SK-N-SH (cell line): ENCODE data around the gene FANCE. TPM values are rescaled to one million over a fixed set of nuclear protein-coding genes. Genes with fewer than 3 reads are reported as not detected.

Source experiments
- CTCF ChIA-PET: fragments of 300-600, 350-600 bp; formaldehyde crosslinking; extraction: SDS; loops from one replicate; lab custom pipeline; 2021; lab: Yijun Ruan, JAX
- POLR2A ChIA-PET: fragments of 350-600 bp; sonication (Branson Sonifier 250); formaldehyde crosslinking; extraction: SDS; loops from one replicate; lab custom pipeline; 2020; ENCODE audit warnings: antibody characterized with exemption, inconsistent platforms; lab: Yijun Ruan, JAX
- DNase-seq: peaks from one replicate; pipeline ENCODE4 v3.0.0; 2012
- H2AFZ ChIP-seq: fragments of 200-600 bp; sonication (generic); 2 replicates; pipeline ENCODE4 v1.8.1; 2016; ENCODE audit warnings: antibody characterized with exemption, mild to moderate bottlenecking, low read depth
- H3F3A ChIP-seq: fragments of 200-600 bp; sonication (generic); replicated peaks from 2 replicates; pipeline ENCODE3; 2016; ENCODE audit warnings: antibody characterized with exemption, mild to moderate bottlenecking; ENCODE audit not compliant: insufficient read depth
- H3K27ac ChIP-seq, 2 experiments: fragments of 200-500 bp in 1 of 2; fragments of 200-600 bp in 1 of 2; sonication (Bioruptor generic) in 1 of 2; sonication (generic), shearing (Covaris generic) in 1 of 2; 2 replicates each; pipeline versions ENCODE4 v1.5.1 to v1.6.1; 2014 to 2016; ENCODE audit warnings: low read depth in 2 of 2, inconsistent platforms in 1 of 2, low read length in 1 of 2, mild to moderate bottlenecking in 1 of 2, mixed read lengths in 1 of 2
- H3K27me3 ChIP-seq: fragments of 200-600 bp; sonication (generic), shearing (Covaris generic); 2 replicates; pipeline ENCODE4 v1.6.1; 2016; ENCODE audit warnings: mixed run types; ENCODE audit not compliant: insufficient read depth
- H3K36me3 ChIP-seq, 2 experiments: fragments of 200-500 bp in 1 of 2; fragments of 200-600 bp in 1 of 2; sonication (Bioruptor generic) in 1 of 2; sonication (generic) in 1 of 2; replicated peaks in 1 of 2; 2 replicates each; pipeline versions ENCODE3 to v1.5.1; 2014 to 2016; ENCODE audit warnings: low read length in 1 of 2, mild to moderate bottlenecking in 1 of 2; ENCODE audit not compliant: insufficient read depth in 2 of 2, control insufficient read depth in 1 of 2
- H3K4me1 ChIP-seq, 2 experiments: fragments of 200-500 bp in 1 of 2; fragments of 200-600 bp in 1 of 2; sonication (Bioruptor generic) in 1 of 2; sonication (generic), shearing (Covaris generic) in 1 of 2; 2 replicates each; pipeline versions ENCODE4 v1.5.1 to v1.6.1; 2014 to 2016; ENCODE audit warnings: low read depth in 1 of 2, low read length in 1 of 2, mixed run types in 1 of 2; ENCODE audit not compliant: insufficient read depth in 2 of 2, control insufficient read depth in 1 of 2
- H3K4me2 ChIP-seq: fragments of 200-600 bp; sonication (generic), shearing (Covaris generic); 2 replicates; pipeline ENCODE4 v1.6.1; 2017; ENCODE audit warnings: mixed run types
- H3K4me3 ChIP-seq, 2 experiments: fragments of 200-500 bp in 1 of 2; fragments of 200-600 bp in 1 of 2; sonication (Bioruptor generic) in 1 of 2; sonication (generic), shearing (Covaris generic) in 1 of 2; 2 replicates each; pipeline versions ENCODE4 v1.5.1 to v1.8.1; 2014 to 2016; ENCODE audit warnings: low read depth in 2 of 2, inconsistent platforms in 1 of 2, low read length in 1 of 2, mild to moderate bottlenecking in 1 of 2, mixed read lengths in 1 of 2, moderate library complexity in 1 of 2
- H3K79me2 ChIP-seq: fragments of 200-600 bp; sonication (generic); 2 replicates; pipeline ENCODE4 v1.8.1; 2017; ENCODE audit warnings: mild to moderate bottlenecking; ENCODE audit not compliant: insufficient read depth
- H3K9ac ChIP-seq: fragments of 200-600 bp; sonication (generic); 2 replicates; pipeline ENCODE4 v1.6.1; 2017; ENCODE audit warnings: mixed run types
- H3K9me2 ChIP-seq: fragments of 200-600 bp; sonication (generic); 2 replicates; pipeline ENCODE4 v1.6.1; 2017; ENCODE audit warnings: mixed run types
- H3K9me3 ChIP-seq: fragments of 200-600 bp; sonication (generic); 2 replicates; pipeline ENCODE4 v1.6.1; 2017; ENCODE audit warnings: mixed run types, mild to moderate bottlenecking, moderate library complexity
- H4K20me1 ChIP-seq: fragments of 200-600 bp; sonication (generic); 2 replicates; pipeline ENCODE4 v1.6.1; 2017; ENCODE audit warnings: mild to moderate bottlenecking, mixed run types; ENCODE audit not compliant: insufficient read depth
- CTCF ChIP-seq: fragments of 200-600 bp; sonication (generic); IDR thresholded peaks from 2 replicates; pipeline ENCODE4 v1.6.1; 2017; ENCODE audit warnings: antibody characterized with exemption, mild to moderate bottlenecking, moderate library complexity
- EP300 ChIP-seq, 2 experiments: IDR thresholded peaks; 2 replicates each; pipeline versions ENCODE4 v1.4.0 to v1.6.1; 2012; ENCODE audit warnings: borderline replicate concordance in 1 of 2, low read depth in 1 of 2, low read length in 1 of 2
- EZH2phosphoT487 ChIP-seq: fragments of 200-600 bp; sonication (generic); IDR thresholded peaks from 2 replicates; pipeline ENCODE4 v1.6.1; 2017; ENCODE audit warnings: low read depth, mixed run types, mild to moderate bottlenecking, antibody characterized with exemption, moderate library complexity, borderline replicate concordance
- GABPA ChIP-seq: IDR thresholded peaks from 2 replicates; pipeline ENCODE4 v1.4.0; 2012; ENCODE audit warnings: low read depth, mild to moderate bottlenecking
- GATA2 ChIP-seq: sonication (generic); formaldehyde crosslinking; IDR thresholded peaks from 2 replicates; pipeline ENCODE4 v1.5.0; 2020; ENCODE audit warnings: mild to moderate bottlenecking, missing genetic modification reagents
- JUND ChIP-seq: IDR thresholded peaks from 2 replicates; pipeline ENCODE4 v1.4.0; 2012
- MXI1 ChIP-seq: IDR thresholded peaks from 2 replicates; pipeline ENCODE4 v1.6.1; 2012; ENCODE audit warnings: mild to moderate bottlenecking, low read depth, low read length, improper control_type of control experiment
- NFIC ChIP-seq: IDR thresholded peaks from 2 replicates; pipeline ENCODE4 v1.4.0; 2012; ENCODE audit warnings: borderline replicate concordance
- PBX3 ChIP-seq: IDR thresholded peaks from 2 replicates; pipeline ENCODE4; 2012
- RCOR1 ChIP-seq: fragments of 150-350 bp; IDR thresholded peaks from 2 replicates; pipeline ENCODE4 v1.6.1; 2017; ENCODE audit warnings: antibody characterized with exemption, low read length
- SIN3A ChIP-seq: IDR thresholded peaks from 2 replicates; pipeline ENCODE4 v1.6.1; 2012; ENCODE audit warnings: low read depth, mild to moderate bottlenecking, low read length, moderate library complexity, borderline replicate concordance
- SMC3 ChIP-seq: IDR thresholded peaks from 2 replicates; pipeline ENCODE4 v1.6.1; 2012; ENCODE audit warnings: low read depth, low read length, improper control_type of control experiment
- TAF1 ChIP-seq: IDR thresholded peaks from 2 replicates; pipeline ENCODE4 v1.6.1; 2012; ENCODE audit warnings: low read depth, mild to moderate bottlenecking, low read length, moderate library complexity, borderline replicate concordance
- ZBTB33 ChIP-seq: IDR thresholded peaks from 2 replicates; pipeline ENCODE4 v1.4.0; 2012; ENCODE audit warnings: low read depth, borderline replicate concordance
- whole genome bisulfite sequencing: methylation state at CpG from one replicate; pipeline ENCODE4 v1.1.6; 2017; ENCODE audit warnings: low lambda C conversion rate; 5-methylcytosine and 5-hydroxymethylcytosine counted together
- polyA plus RNA-seq, 3 experiments: library from polyadenylated mRNA; depleted of rRNA; stranded (reverse); fragments of >200 nt; gene quantifications; 2 replicates each; pipeline ENCODE4 v1.2.3, GENCODE V29; 2012

Gene FANCE
- polyA plus RNA-seq, 1 of the 3 experiments (the other 2 are of a cell fraction): 5.8 TPM

- ChIA-PET POLR2A (no interaction called here), CTCF (no interaction called here)
- Histone ChIP-seq H3K9ac (no peak overlapping the region), H3K4me3 (no peak overlapping the region), H3K27me3 (no peaks in the 10 kb centered on the region), H3F3A (no peaks in the 10 kb centered on the region), H4K20me1 (peaks cover 21% of the 10 kb centered on the region; the same call in 1 of the 2 replicates), H3K36me3 (no peaks in the 10 kb centered on the region), H3K4me1 (peaks cover 17 to 61% of the 10 kb centered on the region in 2 experiments; a peak in 2 of 4 replicates), H3K9me3 (no peaks in the 10 kb centered on the region), H3K79me2 (peaks cover 25% of the 10 kb centered on the region; the same call in 1 of the 2 replicates), H3K27ac (no peak overlapping the region), H3K4me2 (peak overlapping the region; percentile 19; the same call in 1 of the 2 replicates), H3K9me2 (no peaks in the 10 kb centered on the region), H2AFZ (no peak overlapping the region)
- peak; percentile 34 for DNase-seq
- TF ChIP-seq SMC3 (no peak), RCOR1 (no peak), GATA2 (CRISPR knock-in tag) (no peak), EP300 (IDR thresholded peaks at IDR 0.05; ENCODE audit: borderline replicate concordance in 1 of 2, low read depth in 1 of 2, low read length in 1 of 2) (no peak), NFIC (no peak), SIN3A (no peak), PBX3 (no peak), ZBTB33 (no peak), TAF1 (no peak), CTCF (no peak), MXI1 (no peak), JUND (no peak), GABPA (no peak), EZH2phosphoT487 (no peak)
- 62% methylated on average over 4 of the region's 4 CpGs for WGBS
Measured at GRCh38 chr6:35494161-35494563, 42.0 kb downstream of the FANCE start.
